Activated CD8-positive, alpha-beta memory T cell treated with anti-CD3 and anti-CD28 coated beads for 48 hours (primary cell): Measurements from ENCODE around the gene GNB1L.

Experiments
- DNase-seq, 3 experiments: peaks; one replicate each; pipeline ENCODE4 v3.0.0-alpha.2; 2020; ENCODE audit warnings: low read depth in 2 of 3, low spot score in 2 of 3

Gene GNB1L, protein sequence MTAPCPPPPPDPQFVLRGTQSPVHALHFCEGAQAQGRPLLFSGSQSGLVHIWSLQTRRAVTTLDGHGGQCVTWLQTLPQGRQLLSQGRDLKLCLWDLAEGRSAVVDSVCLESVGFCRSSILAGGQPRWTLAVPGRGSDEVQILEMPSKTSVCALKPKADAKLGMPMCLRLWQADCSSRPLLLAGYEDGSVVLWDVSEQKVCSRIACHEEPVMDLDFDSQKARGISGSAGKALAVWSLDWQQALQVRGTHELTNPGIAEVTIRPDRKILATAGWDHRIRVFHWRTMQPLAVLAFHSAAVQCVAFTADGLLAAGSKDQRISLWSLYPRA

GRCh38 chr22:19854778-19855503, at the start of gene GNB1L, which contains the start of gene RTL10:
Gene GNB1L, minus strand, starts transcription at chr22:19854874. Its CDS starts 33,519 bp downstream, at chr22:19821355.
Gene RTL10, minus strand, starts transcription at chr22:19854874. Its CDS starts 2,613 bp downstream, at chr22:19852261.
- DNase-seq, result peak; percentile 80 to 96 (median 83)

DNA sequence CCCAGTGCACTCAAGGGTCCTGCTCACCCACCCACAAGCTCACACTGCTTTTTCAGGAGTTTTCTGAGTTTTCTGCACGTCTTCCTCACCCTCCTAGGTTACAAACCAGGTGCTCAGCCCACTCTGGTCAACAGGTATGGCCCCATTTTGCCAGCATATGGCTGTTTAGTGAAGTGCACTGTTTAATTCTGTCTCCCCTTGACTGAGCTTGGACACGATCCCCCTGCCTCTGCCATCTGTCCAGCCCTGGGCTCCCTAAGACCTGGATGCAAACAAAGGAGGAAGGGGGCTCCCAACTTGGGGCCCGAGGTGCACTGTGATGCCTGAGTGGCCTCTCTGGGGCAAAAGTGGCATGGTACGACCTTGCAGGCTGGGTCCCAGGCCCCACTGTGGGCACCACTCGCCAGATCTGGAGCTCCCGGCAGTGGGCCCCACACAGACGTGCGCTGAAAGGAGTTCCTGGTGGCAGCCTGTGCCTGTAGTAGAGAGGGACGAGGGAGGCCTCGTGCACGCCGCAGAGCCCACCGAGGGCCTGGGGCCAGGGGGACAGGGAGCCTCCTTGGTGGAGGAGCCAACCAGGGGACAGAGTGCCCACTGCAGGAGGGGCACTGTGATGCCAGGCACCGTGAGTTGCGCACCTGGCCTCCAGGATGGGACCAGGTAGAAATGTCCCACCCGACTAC, 49.6 kb upstream of the GNB1L start:
- no peak for DNase-seq

- DNase-seq, result no peak
These were observed 48.8 kb upstream of the GNB1L start for GRCh38 chr22:19903513-19903912.

DNA sequence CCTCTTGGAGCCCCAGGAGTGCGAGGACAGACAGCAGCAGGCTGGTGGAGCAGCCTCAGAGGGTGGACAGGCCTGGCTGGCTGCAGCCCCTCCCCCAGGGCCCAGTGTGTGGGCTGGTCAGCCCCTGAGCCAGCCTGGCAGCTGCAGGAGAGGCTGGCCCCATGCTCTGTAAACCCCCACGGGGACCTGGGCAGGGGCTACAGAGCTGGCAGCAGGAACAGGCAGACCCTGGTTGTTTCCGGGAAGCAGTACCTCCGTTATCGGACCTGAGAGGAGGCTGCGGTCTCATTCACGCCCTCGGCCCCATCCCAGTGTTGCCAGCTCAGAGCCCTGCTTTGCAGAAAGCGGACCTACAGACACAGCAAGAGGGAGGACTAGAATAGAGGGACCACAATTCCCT, 48.4 kb upstream of the GNB1L start:
- DNase-seq, result no peak

DNA sequence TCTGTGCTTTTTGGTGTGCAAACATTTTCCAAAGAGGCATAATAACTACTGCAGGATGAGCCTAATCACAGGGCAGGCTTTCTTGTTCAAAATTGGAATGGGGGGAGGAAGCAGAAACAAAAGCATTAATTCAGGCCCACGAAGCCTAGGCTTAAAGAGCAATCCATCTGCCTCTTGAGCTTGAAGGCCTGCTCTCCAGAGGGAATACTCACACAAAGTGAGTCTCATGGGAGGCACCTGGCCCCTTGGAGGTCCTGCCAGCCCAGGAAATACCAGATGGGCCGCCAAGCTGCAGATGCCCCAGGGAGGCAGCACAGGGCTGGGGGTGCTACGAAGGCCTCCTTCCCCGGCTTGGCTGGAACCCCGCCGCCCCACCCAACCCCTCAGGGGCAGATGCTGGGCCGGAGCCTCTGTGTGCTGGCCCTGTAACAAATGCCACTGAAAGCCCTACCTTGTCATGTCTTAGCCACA, 47.6 kb upstream of the GNB1L start:
- DNase-seq, result no peak

DNA sequence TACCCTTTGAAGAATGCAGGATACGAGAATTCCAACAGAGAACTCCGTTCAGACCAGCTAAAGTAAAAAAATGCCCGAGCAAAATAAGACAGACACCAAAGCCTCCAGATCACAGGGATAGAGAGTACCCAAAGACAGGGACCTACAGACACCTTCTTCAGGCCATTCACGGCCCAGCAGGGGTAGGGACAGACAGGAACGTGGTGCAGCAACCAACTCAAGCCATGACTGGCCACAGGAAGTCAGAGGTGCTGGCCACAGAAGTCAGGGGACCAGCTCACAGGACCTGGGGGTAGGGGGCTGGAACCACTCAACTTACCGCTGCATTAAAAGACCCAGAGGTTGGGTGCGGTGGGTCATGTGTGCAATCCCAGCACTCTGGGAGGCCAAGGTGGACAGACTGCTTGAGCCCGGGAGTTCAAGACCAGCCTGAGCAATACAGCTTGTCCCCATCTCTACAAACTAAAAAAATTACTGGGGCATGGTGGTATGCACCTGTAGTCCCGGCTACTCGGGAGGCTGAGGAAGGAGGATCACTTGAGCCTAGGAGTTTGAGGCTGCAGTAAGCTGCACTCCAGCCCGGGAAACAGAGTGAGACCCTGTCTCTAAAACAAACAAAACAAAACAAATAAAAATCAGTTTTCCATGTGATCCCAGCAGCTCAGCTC, 47.0 kb upstream of the GNB1L start:
- no peak for DNase-seq

DNA sequence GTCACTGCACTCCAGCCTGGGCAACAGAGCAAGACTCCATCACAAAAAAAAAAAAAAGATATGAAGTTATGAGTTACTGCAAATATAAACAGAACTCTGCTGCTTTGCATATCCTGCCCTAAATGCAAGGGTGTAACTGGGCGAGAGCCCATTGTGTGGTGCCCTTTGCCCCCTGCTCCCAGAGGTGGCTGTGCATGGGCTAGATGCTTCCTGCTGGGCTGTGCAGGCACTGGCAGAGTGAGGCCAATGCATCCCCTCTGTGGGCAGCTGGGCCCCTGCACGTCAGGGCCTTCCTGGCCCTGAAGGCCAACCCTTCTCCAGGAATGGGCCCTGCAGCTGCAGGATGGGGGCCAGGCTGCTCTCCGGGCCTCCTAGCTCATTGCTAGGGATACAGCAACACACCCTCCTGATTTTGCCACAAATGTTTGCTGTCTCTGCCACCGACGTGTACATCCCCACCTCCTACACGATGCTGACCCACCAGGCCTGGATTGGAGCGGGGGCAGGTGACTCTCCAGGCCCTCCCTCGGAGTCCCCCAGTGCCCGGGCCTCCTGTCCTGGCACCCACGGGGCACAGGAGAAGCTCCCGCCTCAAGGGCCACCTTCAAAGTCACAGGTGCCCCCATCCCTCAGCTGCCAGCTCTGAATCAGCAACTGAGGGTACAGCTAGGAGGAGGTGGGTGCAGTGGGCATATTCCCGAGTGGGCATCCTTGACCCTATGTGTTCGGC, 46.2 kb upstream of the GNB1L start:
- no peak for DNase-seq

- no peak for DNase-seq
These were observed 44.3 kb upstream of the GNB1L start for GRCh38 chr22:19898831-19899567.

- DNase-seq, result no peak
These were observed 43.5 kb upstream of the GNB1L start for GRCh38 chr22:19898145-19898544.

DNA sequence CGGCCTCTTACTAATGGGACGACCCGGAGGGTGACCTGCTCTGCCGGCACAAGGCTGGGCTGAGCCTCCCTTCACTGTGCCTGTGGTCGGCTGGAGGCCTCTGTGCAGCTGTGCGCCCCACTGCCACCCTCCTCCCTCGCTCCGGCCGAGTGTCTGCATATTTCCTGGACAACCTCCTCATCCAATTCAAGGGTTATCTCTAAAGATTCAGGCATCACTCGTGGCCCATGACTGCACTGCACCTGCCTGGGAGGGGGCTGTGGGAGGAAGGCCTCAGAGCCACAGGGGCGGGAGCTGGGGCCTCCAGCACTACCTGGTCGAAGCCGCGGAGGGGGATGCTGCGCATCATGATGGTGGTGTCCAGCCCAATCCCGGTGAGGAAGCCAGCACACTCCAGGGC, 43.1 kb upstream of the GNB1L start:
- no peak for DNase-seq

DNA sequence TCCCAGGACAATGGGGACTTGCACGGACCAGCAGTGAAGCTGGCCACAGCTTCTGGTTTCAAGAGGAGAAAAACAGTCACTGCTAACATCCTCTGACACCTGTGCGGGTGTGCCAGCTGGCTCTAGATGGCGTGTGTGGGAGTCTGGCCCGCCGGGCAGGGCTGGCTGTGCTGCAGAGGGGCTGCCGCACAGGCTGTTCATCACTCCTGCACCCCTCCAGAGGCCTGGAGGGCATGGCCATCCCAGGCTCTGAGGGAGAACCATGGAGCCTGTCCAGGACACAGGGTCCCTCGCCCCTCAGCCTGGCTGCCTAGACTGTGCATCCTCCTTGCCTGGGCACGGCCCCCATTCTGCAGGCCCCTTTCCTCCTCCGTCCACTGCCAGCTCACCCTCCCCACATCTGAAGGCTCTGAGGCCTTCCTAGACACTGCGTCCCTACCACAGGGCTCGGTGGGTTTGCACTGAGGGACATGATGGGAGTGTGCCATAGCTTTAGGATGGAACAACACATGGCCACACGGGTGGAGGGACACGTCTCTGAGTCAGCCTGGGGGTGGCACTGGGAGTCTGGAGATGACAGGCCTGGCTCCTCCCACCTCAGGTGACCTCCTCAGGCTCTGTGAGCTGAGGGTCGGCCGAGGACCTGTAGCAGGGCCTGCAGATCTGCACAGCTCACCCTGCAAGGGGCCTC, 42.1 kb upstream of the GNB1L start:
- no peak for DNase-seq

DNA sequence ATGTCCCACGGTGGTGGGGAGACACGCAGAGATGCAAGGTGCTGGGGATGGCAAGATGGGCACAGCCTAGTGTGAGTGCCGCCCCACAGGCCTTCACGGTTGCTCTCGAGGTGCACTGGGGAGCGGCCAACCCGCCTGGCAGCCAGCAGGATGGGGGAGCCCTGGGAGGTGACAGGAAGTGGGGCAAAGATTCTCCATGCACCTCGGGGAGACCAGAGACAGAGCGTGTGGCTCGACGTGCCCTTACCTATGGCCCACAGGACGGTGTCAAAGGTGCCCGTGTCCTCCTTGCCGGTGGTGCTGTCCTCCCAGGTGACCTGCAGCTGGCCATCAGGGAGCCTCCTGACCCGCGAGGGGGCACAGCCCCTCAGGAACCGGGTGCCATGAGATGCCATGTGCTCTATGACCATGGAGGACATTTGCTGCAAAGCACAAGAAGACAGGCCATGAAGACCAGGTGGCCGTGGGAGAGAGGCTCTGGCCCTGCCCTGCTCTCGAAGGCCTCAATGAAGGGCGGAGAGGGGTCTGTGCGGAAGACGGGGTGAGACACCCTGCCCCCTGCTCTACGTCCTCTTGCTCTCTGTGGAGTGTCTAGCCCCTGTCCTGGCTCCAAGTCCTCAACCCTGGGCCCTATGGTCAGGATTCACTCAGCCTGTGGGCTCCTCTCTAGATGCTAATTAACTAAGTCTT, 40.6 kb upstream of the GNB1L start:
- no peak for DNase-seq

DNA sequence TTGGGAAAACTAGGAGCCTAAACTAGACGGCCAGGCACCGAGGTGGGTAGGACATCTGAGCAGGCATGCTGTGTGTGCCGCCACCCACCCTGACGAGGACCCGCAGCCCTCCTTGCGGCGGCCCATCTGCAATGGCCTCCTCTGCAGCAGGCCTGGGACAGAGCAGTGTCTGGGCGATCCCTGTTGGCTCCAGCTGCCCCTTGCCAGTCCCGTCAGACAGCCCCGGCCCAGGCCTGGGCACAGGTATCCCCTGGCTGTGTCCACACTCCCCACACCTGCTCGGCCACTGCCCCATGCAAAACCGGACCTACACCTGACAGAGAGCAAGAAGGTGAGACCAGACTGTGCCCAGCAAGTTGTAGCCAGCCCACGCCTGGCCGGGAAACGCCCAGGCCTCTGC, 38.7 kb upstream of the GNB1L start:
- no peak for DNase-seq

DNA sequence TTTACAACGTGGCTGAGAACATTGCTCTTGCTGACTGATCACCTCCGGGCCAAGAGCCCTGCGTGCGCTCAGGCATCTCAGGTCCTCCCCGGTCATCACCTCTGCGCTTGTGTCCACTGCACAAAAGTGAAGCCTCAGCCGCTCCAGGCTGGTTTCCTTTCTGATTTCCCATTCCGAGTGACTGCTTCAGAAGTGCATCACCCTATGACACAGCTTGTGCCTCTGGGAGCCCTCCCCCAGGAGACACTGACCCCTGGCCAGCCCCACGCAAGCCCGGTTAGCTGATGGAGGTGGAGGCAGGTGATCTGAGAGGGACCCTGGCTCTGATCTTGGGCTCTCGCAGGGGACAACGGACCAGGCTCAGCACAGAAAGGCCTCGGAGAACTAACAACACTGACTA, 38.3 kb upstream of the GNB1L start:
- no peak for DNase-seq

DNA sequence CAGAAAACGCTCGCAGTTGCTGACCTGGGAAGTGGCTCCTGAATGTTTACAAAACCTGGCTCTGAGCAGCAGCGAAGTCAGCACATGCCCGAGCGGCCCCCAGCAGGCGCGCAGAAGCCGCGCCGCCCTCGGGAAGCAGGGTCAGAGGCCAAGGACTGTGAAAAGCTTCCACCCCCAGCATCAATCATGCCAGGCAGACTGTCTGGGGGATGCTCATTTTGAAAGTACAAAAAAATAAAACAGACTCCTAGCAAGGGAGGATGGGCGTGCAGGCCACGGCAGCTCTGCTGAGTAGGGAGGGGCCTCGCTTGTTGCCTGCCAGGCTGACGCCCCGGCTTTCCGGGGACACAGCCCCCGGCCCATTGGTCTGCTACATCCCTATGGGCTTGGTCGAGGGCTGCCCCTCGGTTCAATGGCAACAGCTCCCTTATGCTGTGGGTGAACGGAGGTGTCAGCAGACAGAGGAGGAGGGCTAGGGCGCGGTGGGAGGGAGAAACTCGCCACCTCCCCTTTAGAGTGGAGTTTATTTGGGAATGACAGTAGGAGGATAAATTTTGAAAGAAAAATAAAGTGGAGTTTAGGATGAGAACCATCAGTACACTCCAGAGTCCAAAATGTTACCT, 37.7 kb upstream of the GNB1L start:
- peak; percentile 28 to 37 (median 33) for DNase-seq

GRCh38 chr22:19891317-19892256, 36.9 kb upstream of the GNB1L start:
- DNase-seq, result peak; percentile 40 to 64 (median 62)
